Measurements from ENCODE around the gene NUP210. TPM values are rescaled to one million over a fixed set of nuclear protein-coding genes. Genes with fewer than 3 reads are reported as not detected.

Gene NUP210
- total RNA-seq, 2 donors from 2014 or later = 4.4 to 4.5 TPM

- no peak for TF ChIP-seq CTCF (IDR thresholded peaks at IDR 0.05)
- no peaks in the 10 kb centered on the region for H3K36me3 ChIP-seq
- H3K9me3 ChIP-seq = peaks cover 0 to 7% of the 10 kb centered on the region in 2 donors
- no peaks in the 10 kb centered on the region for H3K4me1 ChIP-seq
- H3K27me3 ChIP-seq = no peaks in the 10 kb centered on the region
- H3K4me3 ChIP-seq = no peak overlapping the region
- no peak for DNase-seq (ENCODE audit: low spot score)
- H3K27ac ChIP-seq = no peak overlapping the region
These were observed 20.5 kb downstream of the NUP210 start for GRCh38 chr3:13399603-13400002.

- Histone ChIP-seq H3K4me3 (no peak overlapping the region), H3K27me3 (no peaks in the 10 kb centered on the region), H3K36me3 (no peaks in the 10 kb centered on the region), H3K27ac (no peak overlapping the region), H3K4me1 (no peaks in the 10 kb centered on the region), H3K9me3 (no peaks in the 10 kb centered on the region)
- DNase-seq (ENCODE audit: low spot score) = no peak
- TF ChIP-seq CTCF (IDR thresholded peaks at IDR 0.05) = no peak
These were observed 22.8 kb downstream of the NUP210 start for GRCh38 chr3:13397316-13397715.

GRCh38 chr3:13394363-13394762 lies 25.8 kb downstream of the NUP210 start:
- no peaks in the 10 kb centered on the region for H3K9me3 ChIP-seq
- no peak for DNase-seq (ENCODE audit: low spot score)
- no peaks in the 10 kb centered on the region for H3K36me3 ChIP-seq
- H3K27me3 ChIP-seq = no peaks in the 10 kb centered on the region
- no peak overlapping the region for H3K27ac ChIP-seq
- no peak for TF ChIP-seq CTCF (IDR thresholded peaks at IDR 0.05)
- no peak overlapping the region for H3K4me3 ChIP-seq
- H3K4me1 ChIP-seq = no peaks in the 10 kb centered on the region

- no peaks in the 10 kb centered on the region for H3K36me3 ChIP-seq
- no peak for DNase-seq (ENCODE audit: low spot score)
- no peak overlapping the region for H3K4me3 ChIP-seq
- H3K27ac ChIP-seq = no peak overlapping the region
- H3K4me1 ChIP-seq = no peaks in the 10 kb centered on the region
- no peaks in the 10 kb centered on the region for H3K9me3 ChIP-seq
- TF ChIP-seq CTCF (IDR thresholded peaks at IDR 0.05) = no peak
- no peaks in the 10 kb centered on the region for H3K27me3 ChIP-seq
These were observed 26.4 kb downstream of the NUP210 start for GRCh38 chr3:13393427-13394360.

- Histone ChIP-seq H3K27me3 (no peaks in the 10 kb centered on the region), H3K9me3 (no peaks in the 10 kb centered on the region), H3K4me3 (no peak overlapping the region), H3K4me1 (no peaks in the 10 kb centered on the region), H3K36me3 (no peaks in the 10 kb centered on the region), H3K27ac (no peak overlapping the region)
- peak in 1 of 2 donors; percentile 18 for TF ChIP-seq CTCF (IDR thresholded peaks at IDR 0.05)
- no peak for DNase-seq (ENCODE audit: low spot score)
These were observed 28.8 kb downstream of the NUP210 start for GRCh38 chr3:13391308-13391707.

Measured in right atrium auricular region (tissue), 2 donors.